Upper lobe of right lung (tissue), 1 donor: Measurements from ENCODE around the gene SLC22A12. TPM values are rescaled to one million over a fixed set of nuclear protein-coding genes. Genes with fewer than 3 reads are reported as not detected.
"Not testable (repeated sequence)": the region's sequence is repeated elsewhere in the genome, so short reads cannot be mapped to it uniquely, and the experiment has no call there.

ENCODE experiments used
- ATAC-seq: fragments of 200-7000 bp; cut with Tn5 transposase; one replicate; pipeline ENCODE4 v1.9.1; 2020; ENCODE audit warnings: mild to moderate bottlenecking, moderate library complexity
- DNase-seq: peaks from one replicate; pipeline ENCODE4 v3.0.0-alpha.2; 2020
- H3K27ac ChIP-seq: fragments of 200-600 bp; one replicate; pipeline ENCODE4 v1.8.0; 2022
- H3K27me3 ChIP-seq: fragments of 200-600 bp; one replicate; pipeline ENCODE4 v1.8.0; 2022; ENCODE audit warnings: mild to moderate bottlenecking
- H3K36me3 ChIP-seq: fragments of 200-600 bp; one replicate; pipeline ENCODE4 v1.8.0; 2022
- H3K4me1 ChIP-seq: fragments of 200-600 bp; one replicate; pipeline ENCODE4 v1.8.0; 2022
- H3K4me3 ChIP-seq: fragments of 200-600 bp; one replicate; pipeline ENCODE4 v1.8.0; 2022; ENCODE audit warnings: mild to moderate bottlenecking
- H3K9me3 ChIP-seq: fragments of 200-600 bp; one replicate; pipeline ENCODE4 v1.8.0; 2022
- CTCF ChIP-seq: fragments of 200-600 bp; IDR thresholded peaks from one replicate; pipeline ENCODE4 v1.8.0; 2022; ENCODE audit warnings: antibody characterized with exemption
- intact Hi-C: fragments of 100-400 bp; cut with DNase I; formaldehyde crosslinking; loops from one replicate; pipeline ENCODE4 v1.11.0; 2022
- total RNA-seq: library from RNA; stranded (reverse); fragmentation: NEBNext Ultra II Directional; extraction: Animal tissue kit (Norgen Biotek cat#: 25700); gene quantifications from one replicate; pipeline ENCODE4 v1.2.1, GENCODE V29; 2021
- donor health status: DM: no; HTN: yes; CAD: no; lungs with severe emphysema.

SLC22A12 gene
- total RNA-seq, 1 donor from 2014 or later, result not detected

DNA sequence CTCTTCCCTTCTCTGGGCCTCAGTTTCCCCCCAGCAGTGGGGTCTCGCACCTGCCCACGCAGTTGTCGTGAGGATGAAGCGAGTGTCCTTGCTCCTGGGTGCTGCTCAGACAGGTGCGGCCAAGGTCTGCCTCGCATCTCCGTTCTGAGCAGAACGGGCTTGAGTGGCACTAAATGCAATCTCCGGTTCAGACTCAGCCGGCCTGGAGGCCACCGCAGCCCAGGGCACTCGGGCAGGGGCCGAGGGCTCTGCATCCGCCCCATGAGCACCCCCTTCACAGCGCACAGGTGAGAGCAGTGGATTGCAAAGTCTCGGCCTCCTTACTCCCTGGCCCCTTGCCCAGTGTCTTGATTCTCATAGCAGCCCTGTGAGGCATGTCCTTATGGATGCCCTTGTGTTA, 30.1 kb upstream of the SLC22A12 start:
- ATAC-seq (no peak), DNase-seq (peak; percentile 54)
- Histone ChIP-seq H3K27me3 (no peaks in the 10 kb centered on the region), H3K4me1 (no peaks in the 10 kb centered on the region), H3K9me3 (no peaks in the 10 kb centered on the region), H3K4me3 (no peak overlapping the region), H3K36me3 (no peaks in the 10 kb centered on the region), H3K27ac (no peak overlapping the region)
- TF ChIP-seq CTCF, result no peak
- intact Hi-C loops, result no loop called here

- DNase-seq, H3K9me3 ChIP-seq, ATAC-seq, H3K27ac ChIP-seq, H3K27me3 ChIP-seq, H3K4me1 ChIP-seq, H3K4me3 ChIP-seq, H3K36me3 ChIP-seq, intact Hi-C loops: not testable (repeated sequence)
Measured at GRCh38 chr11:64561429-64561828, 29.6 kb upstream of the SLC22A12 start.

DNA sequence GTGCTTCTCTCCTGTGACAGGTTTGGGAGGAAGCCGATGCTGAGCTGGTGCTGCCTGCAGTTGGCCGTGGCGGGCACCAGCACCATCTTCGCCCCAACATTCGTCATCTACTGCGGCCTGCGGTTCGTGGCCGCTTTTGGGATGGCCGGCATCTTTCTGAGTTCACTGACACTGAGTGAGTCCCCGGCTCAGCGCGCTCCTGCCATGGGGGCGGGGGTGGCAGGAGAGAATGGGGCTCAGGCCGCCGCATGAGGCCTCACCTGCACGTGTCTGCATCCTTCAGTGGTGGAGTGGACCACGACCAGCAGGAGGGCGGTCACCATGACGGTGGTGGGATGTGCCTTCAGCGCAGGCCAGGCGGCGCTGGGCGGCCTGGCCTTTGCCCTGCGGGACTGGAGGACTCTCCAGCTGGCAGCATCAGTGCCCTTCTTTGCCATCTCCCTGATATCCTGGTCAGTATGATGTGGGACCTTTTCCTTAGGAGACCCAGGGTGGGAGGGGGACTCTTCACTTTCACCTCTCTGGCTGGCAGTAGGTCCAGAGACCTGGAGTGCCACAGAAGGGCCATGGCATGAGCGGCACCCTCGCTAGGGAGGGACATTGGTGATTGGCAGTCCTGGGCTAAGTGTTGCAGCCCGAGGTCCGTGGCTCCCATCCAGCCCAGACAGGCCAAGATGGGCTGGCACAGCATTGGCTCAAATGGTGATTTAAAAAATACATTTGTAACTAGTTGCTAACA, 28.9 kb upstream of the SLC22A12 start:
- no peaks in the 10 kb centered on the region for H3K36me3 ChIP-seq
- no peak for ATAC-seq
- no peak overlapping the region for H3K4me3 ChIP-seq
- H3K27me3 ChIP-seq, result no peaks in the 10 kb centered on the region
- H3K4me1 ChIP-seq, result no peaks in the 10 kb centered on the region
- intact Hi-C loops, result no loop called here
- TF ChIP-seq CTCF, result no peak
- peak; percentile 50 for DNase-seq
- no peak overlapping the region for H3K27ac ChIP-seq
- no peaks in the 10 kb centered on the region for H3K9me3 ChIP-seq

- ATAC-seq, result no peak
- DNase-seq, result peak; percentile 22
- H3K4me1 ChIP-seq, result no peaks in the 10 kb centered on the region
- H3K4me3 ChIP-seq, result no peak overlapping the region
- no peaks in the 10 kb centered on the region for H3K36me3 ChIP-seq
- no peak for TF ChIP-seq CTCF
- no peak overlapping the region for H3K27ac ChIP-seq
- intact Hi-C loops, result no loop called here
- H3K9me3 ChIP-seq, result no peaks in the 10 kb centered on the region
- no peaks in the 10 kb centered on the region for H3K27me3 ChIP-seq
Measured at GRCh38 chr11:64562723-64563351, 28.2 kb upstream of the SLC22A12 start.

DNA sequence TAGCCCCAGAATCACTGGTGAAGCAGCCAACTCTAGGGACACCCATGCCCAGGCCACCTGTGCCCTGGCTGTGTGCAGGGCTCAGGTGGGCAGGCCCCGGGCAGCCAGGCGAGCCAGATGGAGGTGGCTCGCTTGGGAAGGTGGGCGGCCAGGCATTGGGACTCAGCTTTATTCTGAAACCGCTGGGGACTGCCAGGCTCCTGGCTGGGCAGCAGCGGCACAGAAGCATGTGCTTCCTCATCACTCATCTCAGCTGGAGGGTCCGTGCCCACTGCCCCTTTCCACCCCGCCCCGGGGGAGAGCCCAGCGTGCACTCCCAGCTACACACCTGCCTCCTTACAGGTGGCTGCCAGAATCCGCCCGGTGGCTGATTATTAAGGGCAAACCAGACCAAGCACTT, 27.1 kb upstream of the SLC22A12 start:
- H3K9me3 ChIP-seq, result no peaks in the 10 kb centered on the region
- H3K4me3 ChIP-seq, result no peak overlapping the region
- no peaks in the 10 kb centered on the region for H3K27me3 ChIP-seq
- no peak overlapping the region for H3K27ac ChIP-seq
- no peak for TF ChIP-seq CTCF
- peak; percentile 51 for DNase-seq
- H3K36me3 ChIP-seq, result no peaks in the 10 kb centered on the region
- intact Hi-C loops, result no loop called here
- ATAC-seq, result no peak
- H3K4me1 ChIP-seq, result no peaks in the 10 kb centered on the region

DNA sequence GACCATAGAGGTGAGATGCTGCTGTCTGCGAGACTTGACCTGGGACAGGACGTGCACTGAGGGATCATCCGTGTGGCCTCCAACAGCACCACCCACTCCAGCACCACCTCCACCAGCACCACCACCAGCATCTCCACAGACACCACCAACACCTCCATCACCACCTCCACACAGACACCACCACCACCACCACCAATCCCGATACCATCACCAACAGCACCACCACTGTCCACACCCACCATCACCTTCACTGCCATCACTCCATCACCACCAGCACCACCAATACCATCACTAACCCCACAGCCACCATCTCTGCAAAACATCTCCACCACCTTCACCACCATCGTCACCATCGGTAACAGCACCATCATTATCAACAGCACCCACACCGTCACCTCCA, 26.6 kb upstream of the SLC22A12 start:
- TF ChIP-seq CTCF, result no peak
- H3K27ac ChIP-seq, result no peak overlapping the region
- H3K4me1 ChIP-seq, result no peaks in the 10 kb centered on the region
- H3K36me3 ChIP-seq, result no peaks in the 10 kb centered on the region
- H3K9me3 ChIP-seq, result no peaks in the 10 kb centered on the region
- DNase-seq, result peak; percentile 39
- no peak overlapping the region for H3K4me3 ChIP-seq
- ATAC-seq, result no peak
- intact Hi-C loops, result no loop called here
- no peaks in the 10 kb centered on the region for H3K27me3 ChIP-seq
